HUES48 (cell line): ENCODE measurements around the gene RWDD1.
A peak's percentile ranks its signal among the peaks of the same experiment; 100 is the strongest.

Experiments used
- H3K27ac ChIP-seq: one replicate; pipeline ENCODE4 v1.7.0; 2013; ENCODE audit warnings: low read depth, low read length, inconsistent platforms
- H3K27me3 ChIP-seq: 2 replicates; pipeline ENCODE4 v1.6.1; 2013; ENCODE audit warnings: mild to moderate bottlenecking, low read length; ENCODE audit not compliant: control insufficient read depth, insufficient read depth
- H3K36me3 ChIP-seq: 2 replicates; pipeline ENCODE4 v1.6.1; 2013; ENCODE audit warnings: low read length; ENCODE audit not compliant: control insufficient read depth, insufficient read depth
- H3K4me1 ChIP-seq: 2 replicates; pipeline ENCODE4 v1.6.1; 2013; ENCODE audit warnings: mild to moderate bottlenecking, low read length; ENCODE audit not compliant: control insufficient read depth, insufficient read depth
- H3K4me3 ChIP-seq: 2 replicates; pipeline ENCODE4 v1.5.1; 2013; ENCODE audit warnings: mild to moderate bottlenecking, low read depth, low read length
- H3K9ac ChIP-seq: 2 replicates; pipeline ENCODE4 v1.6.1; 2013; ENCODE audit warnings: mild to moderate bottlenecking, low read depth, low read length, moderate library complexity
- H3K9me3 ChIP-seq: 2 replicates; pipeline ENCODE4 v1.6.1; 2013; ENCODE audit warnings: low read length; ENCODE audit not compliant: control insufficient read depth, insufficient read depth

The RWDD1 gene

GRCh38 chr6:116561377-116562018 is 9.8 kb upstream of the RWDD1 start:
- H3K4me1 ChIP-seq, result no peaks in the 10 kb centered on the region
- no peak overlapping the region for H3K27ac ChIP-seq
- no peak overlapping the region for H3K4me3 ChIP-seq
- H3K9me3 ChIP-seq, result no peaks in the 10 kb centered on the region
- no peaks in the 10 kb centered on the region for H3K36me3 ChIP-seq
- no peaks in the 10 kb centered on the region for H3K27me3 ChIP-seq
- H3K9ac ChIP-seq, result no peak overlapping the region

GRCh38 chr6:116562019-116562403 is 9.3 kb upstream of the RWDD1 start:
- Histone ChIP-seq H3K27me3 (no peaks in the 10 kb centered on the region), H3K9me3 (no peaks in the 10 kb centered on the region), H3K4me1 (no peaks in the 10 kb centered on the region), H3K36me3 (no peaks in the 10 kb centered on the region), H3K9ac (no peak overlapping the region), H3K4me3 (no peak overlapping the region), H3K27ac (no peak overlapping the region)

GRCh38 chr6:116562614-116563013 is 8.7 kb upstream of the RWDD1 start:
- H3K9ac ChIP-seq, result no peak overlapping the region

GRCh38 chr6:116563830-116564229 is 7.5 kb upstream of the RWDD1 start:
- Histone ChIP-seq H3K9ac (no peak overlapping the region), H3K27me3 (no peaks in the 10 kb centered on the region), H3K9me3 (no peaks in the 10 kb centered on the region), H3K4me3 (no peak overlapping the region), H3K27ac (no peak overlapping the region), H3K4me1 (no peaks in the 10 kb centered on the region), H3K36me3 (no peaks in the 10 kb centered on the region)

More at GRCh38 chr6:116562614-116563013, 8.7 kb upstream of the RWDD1 start:
- H3K36me3 ChIP-seq, result no peaks in the 10 kb centered on the region
- H3K27ac ChIP-seq, result no peak overlapping the region
- H3K4me3 ChIP-seq, result no peak overlapping the region
- H3K9me3 ChIP-seq, result no peaks in the 10 kb centered on the region
- H3K27me3 ChIP-seq, result no peaks in the 10 kb centered on the region
- no peaks in the 10 kb centered on the region for H3K4me1 ChIP-seq

- H3K27ac ChIP-seq, result no peak overlapping the region
- H3K4me1 ChIP-seq, result no peaks in the 10 kb centered on the region
- H3K9me3 ChIP-seq, result no peaks in the 10 kb centered on the region
- H3K36me3 ChIP-seq, result no peaks in the 10 kb centered on the region
- no peak overlapping the region for H3K4me3 ChIP-seq
- H3K9ac ChIP-seq, result no peak overlapping the region
- H3K27me3 ChIP-seq, result no peaks in the 10 kb centered on the region
These were observed 7.0 kb upstream of the RWDD1 start for GRCh38 chr6:116564311-116564710.

GRCh38 chr6:116564921-116565872 is 6.1 kb upstream of the RWDD1 start:
- Histone ChIP-seq H3K36me3 (no peaks in the 10 kb centered on the region), H3K27ac (no peak overlapping the region), H3K27me3 (no peaks in the 10 kb centered on the region), H3K4me3 (no peak overlapping the region), H3K9me3 (no peaks in the 10 kb centered on the region), H3K9ac (no peak overlapping the region), H3K4me1 (0 out of 2 replicates have a peak, but pooled peaks cover 4% of the 10 kb centered on the region)

GRCh38 chr6:116568111-116568510 is 3.2 kb upstream of the RWDD1 start:
- Histone ChIP-seq H3K36me3 (no peaks in the 10 kb centered on the region), H3K9me3 (no peaks in the 10 kb centered on the region), H3K27me3 (no peaks in the 10 kb centered on the region), H3K27ac (no peak overlapping the region), H3K4me1 (peaks cover 10% of the 10 kb centered on the region), H3K4me3 (no peak overlapping the region), H3K9ac (no peak overlapping the region)

- Histone ChIP-seq H3K36me3 (0 out of 2 replicates have a peak, but pooled peaks cover 3% of the 10 kb centered on the region), H3K4me3 (no peak overlapping the region), H3K9ac (no peak overlapping the region), H3K27ac (no peak overlapping the region), H3K9me3 (no peaks in the 10 kb centered on the region), H3K4me1 (peaks cover 10% of the 10 kb centered on the region), H3K27me3 (no peaks in the 10 kb centered on the region)
These were observed 2.2 kb upstream of the RWDD1 start for GRCh38 chr6:116568821-116569755.

GRCh38 chr6:116571683-116572000 is 338 bp downstream of the RWDD1 start:
- H3K4me3 ChIP-seq, result peak overlapping the region; percentile 80
- no peaks in the 10 kb centered on the region for H3K9me3 ChIP-seq
- no peaks in the 10 kb centered on the region for H3K27me3 ChIP-seq
- H3K36me3 ChIP-seq, result peaks cover 17% of the 10 kb centered on the region
- peaks cover 10% of the 10 kb centered on the region for H3K4me1 ChIP-seq
- peak overlapping the region; percentile 75 for H3K9ac ChIP-seq
- H3K27ac ChIP-seq, result peak overlapping the region; percentile 93

GRCh38 chr6:116572162-116572561 is 858 bp downstream of the RWDD1 start:
- Histone ChIP-seq H3K27ac (peak overlapping the region; percentile 93), H3K27me3 (no peaks in the 10 kb centered on the region), H3K9ac (peak overlapping the region; percentile 75), H3K4me3 (peak overlapping the region; percentile 80), H3K9me3 (no peaks in the 10 kb centered on the region), H3K4me1 (peaks cover 10% of the 10 kb centered on the region), H3K36me3 (peaks cover 23% of the 10 kb centered on the region)
